Naive thymus-derived CD4-positive, alpha-beta T cell (primary cell): ENCODE data around the gene NHS. TPM values are rescaled to one million over a fixed set of nuclear protein-coding genes. Genes with fewer than 3 reads are reported as not detected.

Experiments
- ATAC-seq: fragments of 150-1000 bp; cut with Tn5 transposase; 2 replicates; pipeline ENCODE4 v1.10.0; 2021; ENCODE audit warnings: mild to moderate bottlenecking, moderate library complexity
- CTCF ChIA-PET: fragments of 350-600 bp; sonication (Branson Sonifier 250); formaldehyde crosslinking; loops from one replicate; lab custom pipeline; 2021; ENCODE audit warnings: antibody characterized with exemption; lab: Charles Lee
- POLR2A ChIA-PET: fragments of 350-600 bp; sonication (Branson Sonifier 250); formaldehyde crosslinking; loops from one replicate; lab custom pipeline; 2021; ENCODE audit warnings: antibody characterized with exemption, inconsistent platforms; lab: Charles Lee
- DNase-seq, 9 donors: peaks; one replicate each; pipeline versions ENCODE4 v3.0.0 to v3.0.0-alpha.2; 2020 to 2022; ENCODE audit warnings: mixed read lengths in 1 of 9
- H3K27ac ChIP-seq: one replicate; pipeline ENCODE4 v1.7.0; 2013; ENCODE audit warnings: mild to moderate bottlenecking, low read depth, low read length, moderate library complexity
- H3K27me3 ChIP-seq, 2 donors: one replicate each; pipeline ENCODE4 v1.7.0; 2013; ENCODE audit warnings: low read length in 2 of 2, mild to moderate bottlenecking in 2 of 2, moderate library complexity in 2 of 2; ENCODE audit not compliant: control insufficient read depth in 2 of 2, insufficient read depth in 2 of 2
- H3K36me3 ChIP-seq, 3 experiments: 1 replicate in 2 of 3; 2 replicates in 1 of 3; pipeline ENCODE4 v1.7.0; 2013; ENCODE audit warnings: low read length in 3 of 3, mild to moderate bottlenecking in 3 of 3, moderate library complexity in 1 of 3; ENCODE audit not compliant: insufficient read depth in 3 of 3, control insufficient read depth in 2 of 3
- H3K4me1 ChIP-seq, 2 donors: one replicate each; pipeline ENCODE4 v1.7.0; 2013; ENCODE audit warnings: low read length in 2 of 2, mild to moderate bottlenecking in 2 of 2, moderate library complexity in 1 of 2; ENCODE audit not compliant: control insufficient read depth in 2 of 2, insufficient read depth in 2 of 2
- H3K4me3 ChIP-seq: 2 replicates; pipeline ENCODE4 v1.7.0; 2013; ENCODE audit warnings: mild to moderate bottlenecking, low read length
- H3K9me3 ChIP-seq, 3 experiments: 1 replicate in 2 of 3; 2 replicates in 1 of 3; pipeline ENCODE4 v1.7.0; 2013; ENCODE audit warnings: low read length in 3 of 3; ENCODE audit not compliant: control insufficient read depth in 2 of 3
- H3K27ac Mint-ChIP-seq, 9 donors: one replicate each; pipeline ENCODE4 v1.8.0; 2020 to 2022; ENCODE audit warnings: mixed read lengths in 9 of 9, mild to moderate bottlenecking in 8 of 9, moderate library complexity in 5 of 9, inconsistent platforms in 2 of 9
- H3K27me3 Mint-ChIP-seq, 5 donors: one replicate each; pipeline ENCODE4 v1.8.0; 2021 to 2022; ENCODE audit warnings: mixed read lengths in 5 of 5, mild to moderate bottlenecking in 1 of 5
- H3K36me3 Mint-ChIP-seq, 5 donors: one replicate each; pipeline ENCODE4 v1.8.0; 2020 to 2022; ENCODE audit warnings: mixed read lengths in 5 of 5, mild to moderate bottlenecking in 3 of 5, inconsistent platforms in 1 of 5
- H3K4me1 Mint-ChIP-seq, 7 donors: one replicate each; pipeline ENCODE4 v1.8.0; 2020 to 2022; ENCODE audit warnings: mixed read lengths in 7 of 7, mild to moderate bottlenecking in 3 of 7, inconsistent platforms in 1 of 7
- H3K4me3 Mint-ChIP-seq, 10 donors: one replicate each; pipeline ENCODE4 v1.8.0; 2020 to 2022; ENCODE audit warnings: mild to moderate bottlenecking in 10 of 10, mixed read lengths in 10 of 10, moderate library complexity in 6 of 10, inconsistent platforms in 2 of 10
- H3K9me3 Mint-ChIP-seq, 11 donors: one replicate each; pipeline ENCODE4 v1.8.0; 2020 to 2022; ENCODE audit warnings: mixed read lengths in 11 of 11, mild to moderate bottlenecking in 4 of 11, inconsistent platforms in 1 of 11, moderate library complexity in 1 of 11
- intact Hi-C, 2 donors: fragments of 100-400 bp; cut with micrococcal nuclease; formaldehyde crosslinking; loops; one replicate each; pipeline ENCODE4 v1.15.1; 2023
- polyA plus RNA-seq, 2 donors: library from polyadenylated mRNA; unstranded; fragments of 300-500 nt; fragmentation: Illumina TruSeq; gene quantifications; one replicate each; pipeline ENCODE4 v1.2.3, GENCODE V29; 2021
- total RNA-seq, 6 experiments: library from RNA in 5 of 6; stranded (reverse) in 5 of 6; gene quantifications; 1 replicate in 5 of 6; 2 replicates in 1 of 6; pipeline ENCODE4 v1.2.3 and lab custom pipeline; 2021 to 2026

Gene NHS
- total and polyA plus RNA-seq, 7 experiments from 2014 or later: 0.02 to 2.6 (median 0.32) TPM; not detected in 1

- peaks cover 0 to 6% (median 0%) of the 10 kb centered on the region in 11 donors for H3K9me3 Mint-ChIP-seq
- DNase-seq (peak in 8 of 9 donors; percentile 8 to 84 (median 81)), ATAC-seq (peak; percentile 66)
- intact Hi-C loops: loop anchor here (1.0 to 10.0 kb wide), 16 partner anchors 34 to 1605 kb away; partner anchors contain the start of genes CDKL5 (in 2 of the 2), PDHA1 (in 2 of the 2), PHKA2 (in 2 of the 2) and RBBP7 (in 2 of the 2)
- Histone ChIP-seq H3K36me3 (no peaks in the 10 kb centered on the region), H3K4me1 (peaks cover 0 to 9% of the 10 kb centered on the region in 2 donors), H3K27me3 (no peaks in the 10 kb centered on the region), H3K27ac (peak overlapping the region; percentile 88), H3K4me3 (peak overlapping the region; percentile 73), H3K9me3 (no peaks in the 10 kb centered on the region)
- H3K4me1 Mint-ChIP-seq: peaks cover 13 to 48% (median 39%) of the 10 kb centered on the region in 7 donors
- peak overlapping the region; percentile 69 to 98 (median 98) for H3K27ac Mint-ChIP-seq
- H3K4me3 Mint-ChIP-seq: peak overlapping the region; percentile 84 to 98 (median 94)
- ChIA-PET POLR2A (no interaction called here), CTCF (interaction anchor here (0.9 kb wide), 1 partner anchor 42 kb away, joined by 3 read pairs; no protein-coding TSS in a partner anchor)
- peaks cover 0 to 5% (median 0%) of the 10 kb centered on the region in 5 donors for H3K36me3 Mint-ChIP-seq
- peaks cover 0 to 52% (median 0%) of the 10 kb centered on the region in 5 donors for H3K27me3 Mint-ChIP-seq
Observed at GRCh38 chrX:17737986-17738713, 363.1 kb downstream of the NHS start.

DNA sequence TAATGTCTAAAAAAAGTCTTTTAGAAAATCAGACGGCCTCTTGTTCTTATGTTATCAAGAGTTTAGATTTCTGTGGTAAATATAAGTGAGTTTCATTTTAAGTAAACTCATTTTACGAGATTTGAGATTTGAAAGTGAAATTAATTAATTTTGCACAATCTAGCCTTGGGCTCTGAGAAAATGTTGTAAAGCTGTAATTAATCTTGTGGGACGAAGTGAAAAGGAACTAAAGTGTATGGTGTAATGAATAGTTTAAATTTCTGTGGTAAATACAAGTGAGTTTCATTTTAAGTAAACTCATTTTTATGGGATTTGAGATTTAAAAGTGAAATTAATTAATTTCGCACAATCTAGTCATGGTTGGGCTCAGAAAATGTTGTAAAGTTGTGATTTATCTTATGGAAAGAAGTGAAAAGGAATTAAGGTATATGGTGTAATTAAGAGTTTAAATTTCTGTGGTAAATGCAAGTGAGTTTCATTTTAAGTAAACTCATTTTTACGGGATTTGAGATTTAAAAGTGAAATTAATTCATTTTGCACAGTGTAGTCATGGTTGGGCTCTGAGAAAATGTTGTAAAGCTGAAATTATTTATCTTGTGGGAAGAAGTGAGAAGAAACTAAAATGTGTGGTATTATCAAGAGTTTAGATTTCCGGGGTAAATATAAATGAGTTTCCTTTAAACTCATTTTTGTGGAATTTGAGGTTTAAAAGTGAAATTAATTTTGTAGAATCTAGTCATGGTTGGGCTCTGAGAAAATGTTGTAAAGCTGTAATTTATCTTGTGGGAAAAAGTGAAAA, 363.9 kb downstream of the NHS start:
- peak overlapping the region in 8 of 9 donors; percentile 94 to 98 (median 98) for H3K27ac Mint-ChIP-seq
- peaks cover 0 to 55% (median 0%) of the 10 kb centered on the region in 5 donors for H3K27me3 Mint-ChIP-seq
- ATAC-seq: no peak
- peak overlapping the region; percentile 88 for H3K27ac ChIP-seq
- ChIA-PET CTCF (no interaction called here), POLR2A (no interaction called here)
- intact Hi-C loops: loop anchor here (2.0 to 10.0 kb wide), 9 partner anchors 33 to 1246 kb away; partner anchors contain the start of genes SYAP1 (in 2 of the 2), CTPS2 (in 1 of the 2), PHKA2 (in 1 of the 2) and RBBP7 (in 1 of the 2)
- H3K4me3 Mint-ChIP-seq: peak overlapping the region; percentile 84 to 98 (median 94)
- H3K4me1 Mint-ChIP-seq: peaks cover 13 to 55% (median 45%) of the 10 kb centered on the region in 7 donors
- peaks cover 0 to 9% of the 10 kb centered on the region in 2 donors for H3K4me1 ChIP-seq
- peak overlapping the region; percentile 73 for H3K4me3 ChIP-seq
- no peaks in the 10 kb centered on the region for H3K9me3 ChIP-seq
- peaks cover 0 to 6% (median 0%) of the 10 kb centered on the region in 11 donors for H3K9me3 Mint-ChIP-seq
- DNase-seq: no peak
- no peaks in the 10 kb centered on the region for H3K27me3 ChIP-seq
- peaks cover 0 to 5% (median 0%) of the 10 kb centered on the region in 5 donors for H3K36me3 Mint-ChIP-seq
- no peaks in the 10 kb centered on the region for H3K36me3 ChIP-seq

- POLR2A ChIA-PET: no interaction called here
Observed at GRCh38 chrX:17740137-17741122, 365.4 kb downstream of the NHS start.

DNA sequence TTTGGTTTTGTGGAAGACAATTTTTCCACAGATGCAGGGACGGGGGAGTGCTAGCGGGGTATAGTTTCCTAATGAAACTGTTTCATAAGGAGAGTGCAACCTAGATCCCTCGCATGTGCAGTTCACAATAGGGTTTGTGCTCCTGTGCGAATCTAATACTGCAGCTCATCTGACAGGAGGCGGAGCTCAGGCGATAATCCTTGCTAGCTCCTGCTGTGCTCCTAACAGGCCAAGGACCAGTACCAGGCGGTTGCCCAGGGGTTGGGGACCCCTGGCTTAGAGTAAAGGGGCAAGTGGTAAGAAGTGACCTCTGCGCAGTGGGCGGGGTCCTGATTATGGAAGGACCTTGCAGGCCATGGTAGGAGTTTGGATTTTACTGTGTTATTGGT, 366.1 kb downstream of the NHS start:
- POLR2A ChIA-PET: no interaction called here
- H3K4me3 Mint-ChIP-seq: peak overlapping the region in 5 of 10 donors; percentile 35 to 93 (median 84)
- CTCF ChIA-PET: no interaction called here
- H3K9me3 Mint-ChIP-seq: peaks cover 0 to 4% (median 0%) of the 10 kb centered on the region in 11 donors
- intact Hi-C loops: loop anchor here in 1 of 2 donors (5.0 kb wide), 1 partner anchor 636 kb away; no protein-coding TSS in a partner anchor
- peaks cover 13 to 69% (median 46%) of the 10 kb centered on the region in 7 donors for H3K4me1 Mint-ChIP-seq
- H3K27me3 ChIP-seq: no peaks in the 10 kb centered on the region
- H3K27ac Mint-ChIP-seq: peak overlapping the region in 4 of 9 donors; percentile 5 to 86 (median 47)
- no peaks in the 10 kb centered on the region for H3K9me3 ChIP-seq
- DNase-seq (no peak), ATAC-seq (no peak)
- H3K4me1 ChIP-seq: peaks cover 0 to 9% of the 10 kb centered on the region in 2 donors
- peaks cover 0 to 50% (median 0%) of the 10 kb centered on the region in 5 donors for H3K27me3 Mint-ChIP-seq
- H3K4me3 ChIP-seq: no peak overlapping the region
- no peak overlapping the region for H3K27ac ChIP-seq
- no peaks in the 10 kb centered on the region for H3K36me3 ChIP-seq
- H3K36me3 Mint-ChIP-seq: peaks cover 0 to 5% (median 0%) of the 10 kb centered on the region in 5 donors

More at GRCh38 chrX:17740137-17741122, 365.4 kb downstream of the NHS start:
- peaks cover 0 to 5% (median 0%) of the 10 kb centered on the region in 5 donors for H3K36me3 Mint-ChIP-seq
- H3K4me1 Mint-ChIP-seq: peaks cover 13 to 63% (median 46%) of the 10 kb centered on the region in 7 donors
- DNase-seq (no peak), ATAC-seq (no peak)
- H3K4me1 ChIP-seq: peaks cover 0 to 9% of the 10 kb centered on the region in 2 donors
- no peak overlapping the region for H3K27ac ChIP-seq
- no peaks in the 10 kb centered on the region for H3K36me3 ChIP-seq
- no peak overlapping the region for H3K4me3 ChIP-seq
- peaks cover 0 to 4% (median 0%) of the 10 kb centered on the region in 11 donors for H3K9me3 Mint-ChIP-seq
- H3K4me3 Mint-ChIP-seq: peak overlapping the region in 9 of 10 donors; percentile 16 to 97 (median 92)
- CTCF ChIA-PET: interaction anchor here (0.6 kb wide), 1 partner anchor 1776 kb away, joined by 4 read pairs; no protein-coding TSS in a partner anchor
- peaks cover 0 to 50% (median 0%) of the 10 kb centered on the region in 5 donors for H3K27me3 Mint-ChIP-seq
- H3K27me3 ChIP-seq: no peaks in the 10 kb centered on the region
- H3K9me3 ChIP-seq: no peaks in the 10 kb centered on the region
- H3K27ac Mint-ChIP-seq: peak overlapping the region in 8 of 9 donors; percentile 12 to 98 (median 86)
- intact Hi-C loops: loop anchor here in 1 of 2 donors (5.0 kb wide), 1 partner anchor 637 kb away; no protein-coding TSS in a partner anchor

DNA sequence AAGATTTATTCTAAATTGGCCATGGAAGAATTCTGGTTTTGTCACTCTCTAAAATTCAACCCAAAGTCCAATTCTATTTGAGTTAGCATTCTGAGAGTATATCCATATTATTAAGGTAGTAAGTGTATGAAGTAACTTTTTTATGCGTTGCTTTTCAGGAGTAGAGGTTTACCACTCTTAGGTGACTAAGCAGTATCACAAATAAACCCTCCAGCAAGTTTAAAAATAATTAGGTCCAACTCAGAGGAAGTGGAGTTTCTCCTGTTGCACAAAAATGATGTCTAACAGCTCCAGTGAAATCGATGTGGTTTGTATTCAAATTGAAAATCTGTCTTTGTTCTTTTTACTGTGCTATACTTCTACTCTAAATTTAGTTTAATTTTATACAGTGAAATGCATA, 368.9 kb downstream of the NHS start:
- CTCF ChIA-PET: no interaction called here
- intact Hi-C loops: loop anchor here (2.0 to 5.0 kb wide), 6 partner anchors 45 to 1591 kb away; partner anchors contain the start of gene RAI2 (in 1 of the 2)
- ATAC-seq (no peak), DNase-seq (no peak)
- peaks cover 0 to 9% of the 10 kb centered on the region in 2 donors for H3K4me1 ChIP-seq
- H3K27me3 Mint-ChIP-seq: peaks cover 0 to 38% (median 0%) of the 10 kb centered on the region in 5 donors
- H3K27me3 ChIP-seq: no peaks in the 10 kb centered on the region
- peak overlapping the region in 3 of 9 donors; percentile 3 to 25 (median 9) for H3K27ac Mint-ChIP-seq
- H3K4me1 Mint-ChIP-seq: peaks cover 9 to 77% (median 57%) of the 10 kb centered on the region in 7 donors
- peaks cover 0 to 7% (median 0%) of the 10 kb centered on the region in 3 experiments for H3K36me3 ChIP-seq
- H3K9me3 ChIP-seq: no peaks in the 10 kb centered on the region
- peaks cover 0 to 2% (median 0%) of the 10 kb centered on the region in 11 donors for H3K9me3 Mint-ChIP-seq
- H3K27ac ChIP-seq: no peak overlapping the region
- H3K4me3 Mint-ChIP-seq: peak overlapping the region in 1 of 10 donors; percentile 9
- H3K36me3 Mint-ChIP-seq: peaks cover 0 to 8% (median 0%) of the 10 kb centered on the region in 5 donors
- H3K4me3 ChIP-seq: no peak overlapping the region
- POLR2A ChIA-PET: no interaction called here
